Activated T-helper 9 cell treated with anti-CD3 and anti-CD28 coated beads, Interleukin-2, amount 50 U/mL, for 16 hours (primary cell): ENCODE measurements around the gene WTAP.
"Not testable (repeated sequence)": the region's sequence is repeated elsewhere in the genome, so short reads cannot be mapped to it uniquely, and the experiment has no call there.

ENCODE experiments used
- DNase-seq: peaks from one replicate; pipeline ENCODE4 v3.0.0-alpha.2; 2020; ENCODE audit warnings: low read depth

The WTAP gene

GRCh38 chr6:159729598-159730331 is 2.5 kb downstream of the WTAP start:
- no peak for DNase-seq

GRCh38 chr6:159730332-159730676 is 3.0 kb downstream of the WTAP start:
- DNase-seq = no peak

GRCh38 chr6:159732550-159732949 is 5.2 kb downstream of the WTAP start:
- DNase-seq = not testable (repeated sequence)

- not testable (repeated sequence) for DNase-seq
Observed at GRCh38 chr6:159733395-159733794, 6.1 kb downstream of the WTAP start.

- DNase-seq = no peak
Observed at GRCh38 chr6:159736908-159737307, 9.6 kb downstream of the WTAP start.

GRCh38 chr6:159739341-159739740 is 12.0 kb downstream of the WTAP start:
- no peak for DNase-seq

GRCh38 chr6:159742165-159742564 is 14.9 kb downstream of the WTAP start:
- DNase-seq = no peak

GRCh38 chr6:159745081-159745480 is 17.8 kb downstream of the WTAP start:
- DNase-seq = no peak

GRCh38 chr6:159746759-159747158 is 19.5 kb downstream of the WTAP start:
- DNase-seq = no peak

- not testable (repeated sequence) for DNase-seq
Observed at GRCh38 chr6:159748127-159748526, 20.8 kb downstream of the WTAP start.

- no peak for DNase-seq
Observed at GRCh38 chr6:159751448-159751847, 24.1 kb downstream of the WTAP start.

GRCh38 chr6:159753081-159753872 is 26.0 kb downstream of the WTAP start:
- DNase-seq = no peak

- DNase-seq = no peak
Observed at GRCh38 chr6:159754401-159754800, 27.1 kb downstream of the WTAP start.

- DNase-seq = no peak
Observed at GRCh38 chr6:159754959-159755914, 27.9 kb downstream of the WTAP start.

GRCh38 chr6:159756508-159756907 is 29.2 kb downstream of the WTAP start:
- no peak for DNase-seq

- DNase-seq = no peak
Observed at GRCh38 chr6:159758031-159759001, 31.0 kb downstream of the WTAP start.

GRCh38 chr6:159759645-159760044 is 32.3 kb downstream of the WTAP start:
- no peak for DNase-seq

- no peak for DNase-seq
Observed at GRCh38 chr6:159760602-159761057, 33.3 kb downstream of the WTAP start.

- peak; percentile 2 for DNase-seq
Observed at GRCh38 chr6:159761129-159761872, 34.0 kb downstream of the WTAP start.
